Gastrocnemius medialis (tissue), 4 donors: ENCODE measurements around the gene TCF4.

ENCODE experiments used
- POLR2A ChIP-seq, 2 donors: fragments of 450-650 bp; IDR thresholded peaks; one replicate each; pipeline ENCODE4 v1.6.1; 2017; ENCODE audit warnings: antibody characterized with exemption in 2 of 2, mild to moderate bottlenecking in 2 of 2, moderate library complexity in 2 of 2
- TF ChIP-seq, protein P1 (sequence below), 5 experiments: fragments of 450-650 bp in 3 of 5; fragments of 200-600 bp in 2 of 5; sonication (generic) in 2 of 5; IDR thresholded peaks in 4 of 5; conservative IDR thresholded peaks in 1 of 5; 1 replicate in 4 of 5; 2 replicates in 1 of 5; pipeline ENCODE4 v1.5.1; 2016 to 2019; ENCODE audit warnings: antibody characterized with exemption in 5 of 5, mild to moderate bottlenecking in 3 of 5, moderate library complexity in 3 of 5

GRCh38 chr18:55448420-55448819 is 139.6 kb downstream of the TCF4 start:
- no peak for TF ChIP-seq POLR2A (IDR thresholded peaks at IDR 0.05)
- TF ChIP-seq, protein P1, sequence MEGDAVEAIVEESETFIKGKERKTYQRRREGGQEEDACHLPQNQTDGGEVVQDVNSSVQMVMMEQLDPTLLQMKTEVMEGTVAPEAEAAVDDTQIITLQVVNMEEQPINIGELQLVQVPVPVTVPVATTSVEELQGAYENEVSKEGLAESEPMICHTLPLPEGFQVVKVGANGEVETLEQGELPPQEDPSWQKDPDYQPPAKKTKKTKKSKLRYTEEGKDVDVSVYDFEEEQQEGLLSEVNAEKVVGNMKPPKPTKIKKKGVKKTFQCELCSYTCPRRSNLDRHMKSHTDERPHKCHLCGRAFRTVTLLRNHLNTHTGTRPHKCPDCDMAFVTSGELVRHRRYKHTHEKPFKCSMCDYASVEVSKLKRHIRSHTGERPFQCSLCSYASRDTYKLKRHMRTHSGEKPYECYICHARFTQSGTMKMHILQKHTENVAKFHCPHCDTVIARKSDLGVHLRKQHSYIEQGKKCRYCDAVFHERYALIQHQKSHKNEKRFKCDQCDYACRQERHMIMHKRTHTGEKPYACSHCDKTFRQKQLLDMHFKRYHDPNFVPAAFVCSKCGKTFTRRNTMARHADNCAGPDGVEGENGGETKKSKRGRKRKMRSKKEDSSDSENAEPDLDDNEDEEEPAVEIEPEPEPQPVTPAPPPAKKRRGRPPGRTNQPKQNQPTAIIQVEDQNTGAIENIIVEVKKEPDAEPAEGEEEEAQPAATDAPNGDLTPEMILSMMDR (IDR thresholded peaks at IDR 0.05 in 4 of 5, conservative IDR thresholded peaks at IDR 0.05 in 1 of 5) = no peak
